GM10847 (cell line): ENCODE measurements around the gene BTD.

Experiments used
- POLR2A ChIP-seq: IDR thresholded peaks from 2 replicates; pipeline ENCODE4 v1.6.1; 2011; ENCODE audit not compliant: insufficient read length; ENCODE audit errors: extremely low read depth

Gene BTD

GRCh38 chr3:15645740-15646501 is 44.4 kb downstream of the BTD start:
- no peak for TF ChIP-seq POLR2A

DNA sequence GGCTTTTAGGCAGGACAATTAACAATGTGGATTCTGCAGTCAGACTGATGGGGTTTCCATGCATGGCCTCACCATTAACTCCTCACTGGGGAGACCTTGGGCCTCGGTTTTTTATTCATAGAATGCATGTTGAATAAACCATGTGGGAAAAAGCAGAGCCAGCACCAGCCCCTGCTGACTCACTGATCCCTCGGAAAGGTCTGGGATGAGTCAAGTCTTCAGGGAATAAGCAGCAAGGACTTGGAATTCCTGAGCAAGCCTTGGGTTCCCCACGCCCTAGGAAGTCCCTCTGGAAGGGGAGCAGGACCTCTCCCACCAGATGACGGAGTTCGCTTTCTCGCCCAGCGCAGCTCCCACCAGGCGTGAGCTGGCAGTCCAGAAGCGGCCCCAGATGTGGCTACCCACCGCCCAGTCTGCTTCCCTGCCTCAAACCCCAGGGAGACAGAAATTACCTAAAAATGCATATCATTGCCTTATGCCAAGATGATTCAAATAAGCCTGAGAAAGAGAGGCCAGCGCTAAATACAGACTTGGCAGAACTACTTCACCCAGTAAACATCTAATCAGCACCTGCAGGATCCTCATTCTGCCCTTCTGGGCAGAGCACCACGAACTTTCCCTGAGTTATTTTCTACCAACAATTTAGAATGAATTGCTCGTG is 45.4 kb downstream of the BTD start:
- TF ChIP-seq POLR2A = no peak

- no peak for TF ChIP-seq POLR2A
Observed at GRCh38 chr3:15647611-15648167, 46.1 kb downstream of the BTD start.

DNA sequence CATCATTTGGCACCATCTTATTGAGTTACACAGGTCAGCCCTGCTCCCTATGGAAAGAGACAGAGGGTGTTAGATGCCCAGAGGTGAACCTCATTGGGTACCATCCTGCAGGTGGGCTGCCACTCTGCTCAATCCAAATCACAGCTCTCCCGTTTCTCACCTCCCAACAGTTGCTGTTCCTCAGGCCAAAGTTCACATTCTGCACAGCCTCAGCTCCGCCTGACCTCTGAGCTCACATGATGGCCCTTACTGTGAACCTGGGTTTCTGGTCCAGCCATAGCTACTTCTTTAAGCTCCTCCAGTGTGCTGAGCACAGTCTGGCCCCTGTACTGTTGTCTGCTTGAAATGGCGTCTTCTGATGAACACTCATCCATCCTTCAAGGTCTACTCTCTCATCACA is 47.8 kb downstream of the BTD start:
- no peak for TF ChIP-seq POLR2A

DNA sequence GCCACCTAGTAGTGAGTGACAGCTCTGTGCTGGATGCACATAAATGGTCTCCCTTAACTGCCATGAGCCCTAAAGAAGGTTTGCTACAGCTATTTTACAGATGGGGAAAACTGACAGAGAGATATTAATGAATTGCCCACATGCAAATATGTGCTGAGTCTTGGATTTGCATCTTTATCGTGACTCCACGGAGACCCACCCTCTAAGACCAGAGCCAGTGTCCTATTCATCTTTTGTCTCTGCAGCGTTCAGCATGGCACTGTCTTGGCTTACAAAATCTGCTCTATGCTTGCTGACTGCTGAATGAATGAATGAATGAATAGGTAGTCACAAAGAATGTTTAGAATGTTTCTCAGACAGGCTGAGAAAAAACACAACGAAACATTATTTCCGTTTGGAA is 48.3 kb downstream of the BTD start:
- TF ChIP-seq POLR2A = no peak

GRCh38 chr3:15651396-15651795 is 49.9 kb downstream of the BTD start:
- no peak for TF ChIP-seq POLR2A

GRCh38 chr3:15653321-15653720 is 51.8 kb downstream of the BTD start:
- TF ChIP-seq POLR2A = no peak

DNA sequence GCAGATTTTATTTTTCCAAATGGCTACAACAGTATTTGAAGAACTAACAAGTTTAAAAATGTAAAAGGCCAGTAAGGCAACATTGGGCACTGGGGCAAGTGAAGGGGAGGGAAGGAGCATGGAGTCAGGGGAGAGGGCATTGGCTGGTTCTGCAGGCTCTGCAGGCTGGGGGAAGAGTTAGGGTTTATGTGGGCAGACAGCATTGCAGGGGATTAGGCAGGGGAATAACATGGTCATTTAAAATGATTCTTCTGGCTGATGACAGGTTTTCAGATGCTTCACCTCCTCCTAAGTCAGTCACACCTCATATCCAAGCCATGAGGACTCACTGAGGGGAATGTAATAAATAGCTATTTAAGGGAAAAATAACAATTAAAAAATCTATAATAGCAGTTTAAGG is 52.6 kb downstream of the BTD start:
- TF ChIP-seq POLR2A = no peak

- no peak for TF ChIP-seq POLR2A
Observed at GRCh38 chr3:15654891-15655290, 53.3 kb downstream of the BTD start.

- no peak for TF ChIP-seq POLR2A
Observed at GRCh38 chr3:15656342-15656741, 54.8 kb downstream of the BTD start.

DNA sequence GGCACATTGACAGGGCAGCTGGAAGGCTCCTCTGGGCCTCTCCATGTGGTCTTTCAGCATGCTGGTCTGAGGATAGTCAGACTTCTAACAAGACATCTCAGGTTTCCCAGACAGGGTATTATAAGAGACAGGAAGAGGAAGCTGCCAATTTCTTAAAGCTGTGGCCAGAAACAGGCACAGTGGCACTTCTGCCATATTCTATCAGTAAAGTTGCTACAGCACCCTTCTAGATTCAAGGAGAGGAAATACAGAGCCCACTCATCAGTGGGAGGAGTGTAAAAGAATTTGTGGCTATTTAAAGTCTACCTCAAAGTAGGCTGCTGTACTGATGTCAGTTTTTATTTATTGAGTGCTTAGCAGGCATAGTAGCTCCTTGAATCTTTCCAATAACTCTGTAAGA is 55.5 kb downstream of the BTD start:
- TF ChIP-seq POLR2A = no peak

DNA sequence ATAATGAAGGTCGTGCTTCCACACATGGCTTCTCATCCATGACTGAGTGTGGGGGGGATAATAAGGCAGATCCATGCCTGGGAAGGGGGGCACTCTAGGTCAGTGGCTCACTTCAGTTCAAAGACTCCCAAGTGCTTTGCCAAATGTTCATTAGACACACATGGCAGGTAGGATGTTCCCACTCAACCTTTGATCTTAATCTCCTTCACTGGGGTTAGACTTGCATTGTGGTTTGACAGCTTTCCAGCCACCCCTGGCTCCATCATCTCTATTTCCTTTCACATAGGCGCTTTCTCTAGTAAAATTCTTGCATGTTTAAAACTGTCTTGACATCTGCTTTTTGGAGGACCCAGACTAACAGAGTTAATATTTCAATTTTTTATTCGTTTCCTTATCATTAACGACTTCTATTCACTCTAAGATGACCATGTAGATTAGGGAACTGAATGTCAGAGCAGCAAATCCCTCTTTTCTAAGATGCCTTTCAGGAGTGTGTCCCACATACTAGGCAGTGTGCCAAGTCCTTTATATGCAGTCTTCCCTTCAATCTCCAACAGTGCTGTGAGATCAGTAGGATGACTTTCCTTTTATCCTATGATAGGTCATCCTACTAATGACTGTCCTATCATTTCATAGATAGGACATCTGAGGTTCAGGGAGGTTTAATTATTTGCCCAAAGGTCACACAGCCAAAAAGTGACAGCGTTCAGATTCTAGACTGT is 57.9 kb downstream of the BTD start:
- TF ChIP-seq POLR2A = no peak

- TF ChIP-seq POLR2A = no peak
Observed at GRCh38 chr3:15660055-15660935, 58.8 kb downstream of the BTD start.

- TF ChIP-seq POLR2A = no peak
Observed at GRCh38 chr3:15664144-15664543, 62.6 kb downstream of the BTD start.
